ENCODE data around the gene HOXB9.

Gene HOXB9

DNA sequence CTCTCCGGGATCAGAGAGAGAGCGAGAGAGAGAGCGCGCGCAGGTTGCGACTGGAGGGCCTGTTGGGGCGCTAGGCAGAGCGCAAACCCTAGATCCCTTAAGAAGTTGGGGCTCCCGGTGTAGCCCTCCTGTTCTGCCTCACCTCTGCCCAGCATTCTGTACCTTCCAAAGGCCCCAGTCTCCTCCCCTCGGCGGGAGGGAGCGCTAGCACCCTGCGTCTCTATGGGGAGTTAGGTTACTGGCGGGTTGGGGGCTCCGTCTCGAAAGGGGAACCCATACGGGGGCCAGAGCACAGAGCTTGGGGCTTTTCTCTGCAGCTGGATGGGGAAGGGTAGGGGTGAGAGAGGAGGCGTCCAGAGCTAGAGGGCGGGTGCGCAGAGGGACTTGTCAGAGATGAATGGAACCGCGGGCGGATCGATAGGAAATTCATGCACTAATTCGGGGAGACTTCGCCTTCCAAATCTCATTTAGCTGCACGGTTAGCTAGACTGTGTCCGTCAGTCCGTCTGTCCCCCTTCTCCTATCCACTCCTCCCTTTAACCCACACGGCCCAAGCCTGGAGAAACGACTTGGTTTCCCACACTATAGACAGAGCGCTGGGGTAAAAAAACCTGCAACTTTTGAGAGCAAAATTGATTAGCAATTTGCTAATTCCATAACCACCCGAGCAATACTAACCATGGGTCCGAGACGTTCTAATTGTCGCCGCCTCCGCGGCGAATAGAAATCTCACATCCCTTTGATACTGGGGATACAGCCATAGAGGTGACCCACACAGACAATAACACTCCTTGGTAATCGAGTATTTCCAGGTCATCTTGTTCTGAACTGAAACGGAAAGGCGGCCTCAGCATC lies 47.3 kb downstream of the HOXB9 start:
- no peak for DNase-seq

GRCh38 chr17:48577946-48578615 lies 48.1 kb downstream of the HOXB9 start, which contains the start of gene HOXB4:
TSS of gene HOXB4 (minus strand) at chr17:48578350. CDS start at chr17:48578319, 31 bp downstream.
- DNase-seq: peak; percentile 78

- no peak for DNase-seq
These were observed 48.7 kb downstream of the HOXB9 start for GRCh38 chr17:48577330-48577945.

GRCh38 chr17:48576479-48577309 lies 49.5 kb downstream of the HOXB9 start:
- no peak for DNase-seq

DNA sequence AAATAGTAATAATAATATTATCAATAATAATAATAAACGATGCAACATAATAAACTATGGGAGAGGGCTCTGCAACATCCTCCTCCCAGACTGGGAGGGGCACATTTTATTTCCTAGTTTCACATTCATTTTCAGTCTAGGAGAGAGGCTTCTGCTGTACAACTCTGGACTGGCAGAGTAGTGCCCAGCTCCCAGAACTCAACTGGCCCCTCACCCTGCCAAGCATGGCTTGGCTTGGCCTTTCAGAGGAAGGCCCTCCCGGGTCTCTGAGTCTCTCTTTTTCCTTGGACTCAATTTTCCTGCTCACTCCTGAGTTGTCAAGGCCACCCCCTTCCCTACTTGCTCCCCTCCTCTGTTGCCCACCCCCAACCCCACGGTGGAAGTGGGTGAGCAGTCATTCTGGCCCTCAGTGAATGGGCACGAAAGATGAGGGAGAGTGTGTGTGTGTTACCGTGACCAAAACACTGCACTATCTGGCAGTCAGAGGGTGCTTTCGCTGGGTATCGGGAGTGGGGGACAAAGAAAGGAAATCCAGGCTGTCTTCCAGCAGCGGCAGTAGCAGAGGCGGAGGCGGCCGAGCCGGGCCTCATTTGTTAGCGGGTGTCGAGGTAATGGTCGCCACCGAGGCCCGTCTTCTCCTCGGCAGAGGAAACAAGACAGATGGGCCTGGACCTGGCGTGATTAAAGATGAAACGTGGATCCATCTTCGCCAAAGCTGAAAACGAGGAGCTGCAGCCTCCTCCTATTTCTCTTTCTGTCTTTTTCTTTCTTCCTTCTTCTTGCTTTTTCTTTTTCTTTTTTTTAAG lies 50.3 kb downstream of the HOXB9 start:
- no peak for DNase-seq

DNA sequence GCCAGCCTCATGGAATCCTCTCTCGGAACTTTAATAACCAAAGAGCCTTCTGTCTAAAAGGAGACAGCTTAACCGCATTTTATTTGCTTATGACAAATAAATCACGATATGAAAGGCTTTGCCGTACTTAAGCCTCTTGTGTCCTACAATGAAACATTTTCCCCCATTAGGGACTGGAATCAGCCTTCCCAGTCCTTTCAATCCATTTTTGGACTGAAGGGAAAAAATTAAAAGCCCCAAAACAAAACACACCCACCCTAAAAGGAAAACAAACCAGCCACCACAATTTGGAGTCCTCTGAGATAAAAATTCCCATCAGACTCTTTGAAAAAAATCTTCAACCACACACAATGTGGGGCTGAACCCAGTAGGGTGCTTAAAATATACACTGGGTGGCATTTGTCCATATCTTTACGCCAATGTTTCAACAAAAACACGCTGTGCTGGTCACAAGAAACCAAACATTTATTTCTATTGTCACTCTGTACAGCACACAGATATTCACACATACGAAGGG lies 51.0 kb downstream of the HOXB9 start:
- DNase-seq: no peak

- no peak for DNase-seq
These were observed 51.6 kb downstream of the HOXB9 start for GRCh38 chr17:48574505-48575065.

DNA sequence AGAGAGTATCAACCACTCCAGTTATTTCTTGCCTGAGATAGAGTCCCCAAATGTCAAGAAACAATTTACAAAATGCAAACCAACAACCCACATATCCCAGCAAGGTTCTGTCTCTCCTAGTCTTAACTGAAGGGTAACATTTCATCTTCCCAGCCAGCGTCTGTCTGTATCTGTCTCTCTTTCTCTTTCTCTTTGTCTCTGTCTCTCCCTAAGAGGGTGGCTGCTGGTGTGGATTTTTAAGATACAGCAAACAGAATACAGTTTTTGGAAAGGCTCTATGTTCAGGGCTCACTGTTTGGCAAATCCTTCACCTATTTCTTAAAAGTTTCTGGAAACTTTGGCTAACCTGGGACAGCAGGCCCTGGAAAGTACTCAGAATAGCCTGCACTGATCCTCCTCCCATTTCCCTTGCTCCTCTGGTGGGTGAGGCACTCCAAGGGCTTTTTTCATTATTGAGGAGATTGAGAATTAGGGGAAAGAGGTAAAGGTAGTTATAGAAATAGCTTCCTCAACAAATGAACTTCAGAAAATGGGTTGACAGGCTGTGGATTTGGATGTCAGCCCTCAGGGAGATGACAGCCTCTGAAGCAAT lies 54.2 kb downstream of the HOXB9 start:
- DNase-seq: no peak

Measured in CD4-positive, alpha-beta T cell treated with Interleukin-17A for 1 hour (primary cell).